ENCODE data around the gene SNRPD3.

DNA sequence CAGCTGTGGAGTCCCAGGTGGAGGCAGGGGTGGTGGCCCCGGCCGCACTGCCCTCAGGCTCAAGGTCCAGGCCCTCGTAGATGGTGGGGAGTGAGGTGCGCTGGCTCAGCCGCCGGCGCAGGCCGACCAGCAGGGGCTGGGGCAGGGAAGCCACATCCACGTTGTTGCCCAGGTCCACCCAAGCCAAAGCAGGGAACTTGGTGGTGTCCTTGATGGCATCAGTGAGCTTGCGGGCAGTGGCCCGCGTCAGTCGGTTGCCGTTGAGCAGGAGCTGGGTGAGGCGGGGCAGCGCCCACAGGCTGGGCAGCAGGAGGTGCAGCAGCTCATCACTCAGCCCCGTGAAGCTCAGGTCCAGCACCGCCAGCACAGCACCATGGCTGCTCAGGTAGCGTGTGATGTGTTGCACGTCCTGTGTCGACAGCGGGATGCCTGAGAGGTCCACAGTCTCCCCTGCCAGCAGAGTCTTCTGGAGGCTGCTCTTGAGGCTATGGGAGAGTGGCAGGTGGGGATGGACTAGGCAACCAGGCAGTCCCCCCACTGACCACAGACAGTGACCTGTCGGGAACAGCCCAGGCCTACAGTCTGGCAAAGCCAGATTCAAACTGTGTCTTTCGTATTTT, 30.2 kb downstream of the SNRPD3 start:
- TF ChIP-seq, protein P1, sequence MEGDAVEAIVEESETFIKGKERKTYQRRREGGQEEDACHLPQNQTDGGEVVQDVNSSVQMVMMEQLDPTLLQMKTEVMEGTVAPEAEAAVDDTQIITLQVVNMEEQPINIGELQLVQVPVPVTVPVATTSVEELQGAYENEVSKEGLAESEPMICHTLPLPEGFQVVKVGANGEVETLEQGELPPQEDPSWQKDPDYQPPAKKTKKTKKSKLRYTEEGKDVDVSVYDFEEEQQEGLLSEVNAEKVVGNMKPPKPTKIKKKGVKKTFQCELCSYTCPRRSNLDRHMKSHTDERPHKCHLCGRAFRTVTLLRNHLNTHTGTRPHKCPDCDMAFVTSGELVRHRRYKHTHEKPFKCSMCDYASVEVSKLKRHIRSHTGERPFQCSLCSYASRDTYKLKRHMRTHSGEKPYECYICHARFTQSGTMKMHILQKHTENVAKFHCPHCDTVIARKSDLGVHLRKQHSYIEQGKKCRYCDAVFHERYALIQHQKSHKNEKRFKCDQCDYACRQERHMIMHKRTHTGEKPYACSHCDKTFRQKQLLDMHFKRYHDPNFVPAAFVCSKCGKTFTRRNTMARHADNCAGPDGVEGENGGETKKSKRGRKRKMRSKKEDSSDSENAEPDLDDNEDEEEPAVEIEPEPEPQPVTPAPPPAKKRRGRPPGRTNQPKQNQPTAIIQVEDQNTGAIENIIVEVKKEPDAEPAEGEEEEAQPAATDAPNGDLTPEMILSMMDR (IDR thresholded peaks at IDR 0.05; ENCODE audit: borderline replicate concordance, extremely low read depth, low read length, poor library complexity, severe bottlenecking) = no peak
- no peak for TF ChIP-seq EZH2 (IDR thresholded peaks at IDR 0.05; ENCODE audit: borderline replicate concordance, low read depth, low read length, severe bottlenecking)

Measured in DND-41 (cell line).